HUDEP-2 (cell line): ENCODE data around the gene SLC30A3.

Experiments used
- DNase-seq, 76 experiments: peaks; one replicate each; lab custom pipeline; 2025; ENCODE audit not compliant: unreplicated experiment in 76 of 76; lab: John Stamatoyannopoulos, UW

SLC30A3 gene

GRCh38 chr2:27236626-27237025 lies 26.2 kb downstream of the SLC30A3 start:
- DNase-seq = no peak

- DNase-seq = no peak
Observed at GRCh38 chr2:27236136-27236535, 26.7 kb downstream of the SLC30A3 start.

- DNase-seq = no peak
Observed at GRCh38 chr2:27233341-27233740, 29.5 kb downstream of the SLC30A3 start.

- DNase-seq = no peak
Observed at GRCh38 chr2:27231921-27232320, 30.9 kb downstream of the SLC30A3 start.

GRCh38 chr2:27227501-27227900 lies 35.3 kb downstream of the SLC30A3 start:
- DNase-seq = no peak

GRCh38 chr2:27225526-27225925 lies 37.3 kb downstream of the SLC30A3 start:
- DNase-seq = no peak

GRCh38 chr2:27223416-27223815 lies 39.4 kb downstream of the SLC30A3 start:
- DNase-seq = no peak

GRCh38 chr2:27222407-27222806 lies 40.4 kb downstream of the SLC30A3 start:
- DNase-seq = no peak

GRCh38 chr2:27221166-27221565 lies 41.7 kb downstream of the SLC30A3 start:
- no peak for DNase-seq

- DNase-seq = no peak
Observed at GRCh38 chr2:27220091-27220490, 42.8 kb downstream of the SLC30A3 start.

- DNase-seq = no peak
Observed at GRCh38 chr2:27219091-27219490, 43.8 kb downstream of the SLC30A3 start.

GRCh38 chr2:27218614-27219013 lies 44.2 kb downstream of the SLC30A3 start:
- no peak for DNase-seq

- DNase-seq = peak in 74 of 76 experiments; percentile 36 to 90 (median 78)
Observed at GRCh38 chr2:27217173-27218121, 45.4 kb downstream of the SLC30A3 start, which contains the start of gene CAD. Gene CAD (plus strand): TSS chr2:27217369. CDS start chr2:27217552, 183 bp downstream.

GRCh38 chr2:27216416-27217137 lies 46.3 kb downstream of the SLC30A3 start:
- DNase-seq = peak in 2 of 76 experiments; percentile 18 to 22

GRCh38 chr2:27214941-27215340 lies 47.9 kb downstream of the SLC30A3 start:
- DNase-seq = no peak

- peak in 35 of 76 experiments; percentile 10 to 76 (median 41) for DNase-seq
Observed at GRCh38 chr2:27212626-27213471, 50.0 kb downstream of the SLC30A3 start.

GRCh38 chr2:27211943-27212625 lies 50.8 kb downstream of the SLC30A3 start, which contains the start of the genes ATRAID and SLC5A6:
Gene ATRAID (plus strand): TSS chr2:27212041. CDS start chr2:27212369, 328 bp downstream.
Gene SLC5A6 (minus strand): TSS chr2:27212268. CDS start chr2:27207650, 4,618 bp downstream.
- peak in 74 of 76 experiments; percentile 4 to 92 (median 74) for DNase-seq

- DNase-seq = peak in 3 of 76 experiments; percentile 36 to 62 (median 54)
Observed at GRCh38 chr2:27211241-27211942, 51.5 kb downstream of the SLC30A3 start.
